VCaP (cell line): Measurements from ENCODE around the gene SLC37A3.

Experiments
- H3K27ac ChIP-seq: fragments of 450-650 bp; 2 replicates; pipeline ENCODE4 v1.5.1; 2017
- CTCF ChIP-seq: fragments of 450-650 bp; conservative IDR thresholded peaks from 2 replicates; pipeline ENCODE4 v1.5.1; 2017; ENCODE audit warnings: mild to moderate bottlenecking, moderate library complexity

SLC37A3 gene

GRCh38 chr7:140397784-140398750 is at the start of gene SLC37A3:
TSS of gene SLC37A3 (minus strand) at chr7:140398530. CDS start at chr7:140382526, 16,004 bp downstream.
- H3K27ac ChIP-seq: peak within 1 kb of the TSS; percentile 91
- no peak for TF ChIP-seq CTCF

GRCh38 chr7:140447841-140448240 is 49.5 kb upstream of the SLC37A3 start:
- no peak overlapping the region for H3K27ac ChIP-seq
- no peak for TF ChIP-seq CTCF

GRCh38 chr7:140446467-140446866 is 48.1 kb upstream of the SLC37A3 start:
- no peak for TF ChIP-seq CTCF
- no peak overlapping the region for H3K27ac ChIP-seq

- no peak for TF ChIP-seq CTCF
- no peak overlapping the region for H3K27ac ChIP-seq
Observed at GRCh38 chr7:140441519-140441918, 43.2 kb upstream of the SLC37A3 start.

GRCh38 chr7:140440593-140440992 is 42.3 kb upstream of the SLC37A3 start:
- H3K27ac ChIP-seq: no peak overlapping the region
- no peak for TF ChIP-seq CTCF

GRCh38 chr7:140439359-140439758 is 41.0 kb upstream of the SLC37A3 start:
- TF ChIP-seq CTCF: no peak
- no peak overlapping the region for H3K27ac ChIP-seq

- TF ChIP-seq CTCF: no peak
- H3K27ac ChIP-seq: no peak overlapping the region
Observed at GRCh38 chr7:140435252-140435895, 37.0 kb upstream of the SLC37A3 start.
